ENCODE measurements around the gene UGGT1.

DNA sequence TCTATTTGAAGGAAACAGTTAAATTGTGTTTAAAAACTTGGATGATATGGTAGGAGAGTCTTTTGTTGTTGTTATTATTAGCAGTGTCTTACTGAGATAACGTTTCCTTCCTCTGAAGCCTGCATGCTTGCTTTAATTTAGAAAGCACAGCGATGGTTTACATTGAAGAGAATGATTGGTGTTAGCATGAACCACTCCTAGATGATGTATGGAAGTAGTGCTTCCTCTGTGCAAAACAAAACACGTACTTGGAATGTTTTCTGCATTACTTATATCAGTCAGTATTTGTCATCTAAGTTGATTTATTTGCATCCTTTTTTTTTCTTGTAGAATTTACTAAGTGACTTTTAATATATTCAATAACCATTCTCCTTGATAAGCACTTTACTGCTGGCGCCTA is 89.0 kb downstream of the UGGT1 start:
- TF ChIP-seq CTCF (conservative IDR thresholded peaks at IDR 0.05; ENCODE audit: low read length): no peak
- TF ChIP-seq EZH2phosphoT487 (IDR thresholded peaks at IDR 0.05; ENCODE audit: borderline replicate concordance): no peak
